Aorta (tissue), 5 donors: ENCODE data around the gene C6orf15. TPM values are rescaled to one million over a fixed set of nuclear protein-coding genes. Genes with fewer than 3 reads are reported as not detected.

ENCODE experiments used
- ATAC-seq: fragments of 200-7000 bp; cut with Tn5 transposase; one replicate; pipeline ENCODE4 v1.9.1; 2022; ENCODE audit warnings: moderate library complexity; ENCODE audit not compliant: low FRiP score
- DNase-seq, 2 donors: peaks; one replicate each; pipeline ENCODE4 v3.0.0-alpha.2; 2020
- H3K27ac ChIP-seq, 2 donors: one replicate each; pipeline ENCODE4 v1.5.1; 2013; ENCODE audit warnings: low read length in 2 of 2, mild to moderate bottlenecking in 2 of 2, moderate library complexity in 2 of 2, control low read depth in 1 of 2, inconsistent platforms in 1 of 2, low read depth in 1 of 2
- H3K27me3 ChIP-seq, 2 donors: one replicate each; pipeline ENCODE4 v1.6.1; 2013; ENCODE audit warnings: control low read depth in 1 of 2, low read length in 1 of 2, mild to moderate bottlenecking in 1 of 2, moderate library complexity in 1 of 2; ENCODE audit not compliant: insufficient read depth in 2 of 2, control insufficient read depth in 1 of 2
- H3K36me3 ChIP-seq, 2 donors: one replicate each; pipeline ENCODE4 v1.6.1; 2013; ENCODE audit warnings: control low read depth in 1 of 2, low read length in 1 of 2, mild to moderate bottlenecking in 1 of 2; ENCODE audit not compliant: insufficient read depth in 2 of 2, control insufficient read depth in 1 of 2
- H3K4me1 ChIP-seq, 2 donors: one replicate each; pipeline ENCODE4 v1.6.1; 2013; ENCODE audit warnings: low read length in 2 of 2, control low read depth in 1 of 2, mild to moderate bottlenecking in 1 of 2, moderate library complexity in 1 of 2; ENCODE audit not compliant: insufficient read depth in 2 of 2, control insufficient read depth in 1 of 2
- H3K4me3 ChIP-seq, 2 donors: one replicate each; pipeline ENCODE4 v1.5.1; 2013; ENCODE audit warnings: low read length in 2 of 2, control low read depth in 1 of 2, mild to moderate bottlenecking in 1 of 2
- H3K9me3 ChIP-seq: one replicate; pipeline ENCODE4 v1.6.1; 2013; ENCODE audit warnings: mild to moderate bottlenecking, low read length; ENCODE audit not compliant: control insufficient read depth
- WGBS, 2 donors: extraction: QIAGEN DNeasy Blood & Tissue Kit; methylation state at CpG; one replicate each; pipeline ENCODE4 v1.1.7; 2013; 5-methylcytosine and 5-hydroxymethylcytosine counted together
- intact Hi-C, 2 donors: fragments of 100-400 bp; cut with DNase I; formaldehyde crosslinking; loops; one replicate each; pipeline versions ENCODE4 v1.14.2 to v1.15.0; 2022
- polyA plus RNA-seq, 2 donors: library from polyadenylated mRNA; stranded (reverse); fragments of 200-250 nt; gene quantifications; one replicate each; pipeline ENCODE4 v1.2.3, GENCODE V29; 2013
- total RNA-seq, 2 donors: library from RNA; stranded (reverse); fragmentation: NEBNext Ultra II Directional; extraction: Animal tissue kit (Norgen Biotek cat#: 25700); gene quantifications; one replicate each; pipeline ENCODE4 v1.2.1, GENCODE V29; 2021
- donor health status: healthy with polysubstance abuse.
- donor health status: Bipolar disorder and iron deficiency.
- donor health status: DM: no; HTN: no; CAD: no.
- donor health status: DM: no; HTN: no; CAD: no.
- donor health status: DM: yes; HTN: yes; CAD: no.

The C6orf15 gene
- total and polyA plus RNA-seq, 4 donors = not detected

GRCh38 chr6:31115941-31116560 is 3.7 kb upstream of the C6orf15 start:
- H3K27ac ChIP-seq = no peak overlapping the region
- no peaks in the 10 kb centered on the region for H3K36me3 ChIP-seq
- H3K4me3 ChIP-seq = no peak overlapping the region
- no peaks in the 10 kb centered on the region for H3K27me3 ChIP-seq
- ATAC-seq (no peak), DNase-seq (peak; percentile 32 to 60)
- intact Hi-C loops = no loop called here
- no peaks in the 10 kb centered on the region for H3K9me3 ChIP-seq
- peaks cover 0 to 7% of the 10 kb centered on the region in 2 donors for H3K4me1 ChIP-seq
- WGBS, 2 donors = 96 to 98% methylated on average over 12 of the region's 12 CpGs

DNA sequence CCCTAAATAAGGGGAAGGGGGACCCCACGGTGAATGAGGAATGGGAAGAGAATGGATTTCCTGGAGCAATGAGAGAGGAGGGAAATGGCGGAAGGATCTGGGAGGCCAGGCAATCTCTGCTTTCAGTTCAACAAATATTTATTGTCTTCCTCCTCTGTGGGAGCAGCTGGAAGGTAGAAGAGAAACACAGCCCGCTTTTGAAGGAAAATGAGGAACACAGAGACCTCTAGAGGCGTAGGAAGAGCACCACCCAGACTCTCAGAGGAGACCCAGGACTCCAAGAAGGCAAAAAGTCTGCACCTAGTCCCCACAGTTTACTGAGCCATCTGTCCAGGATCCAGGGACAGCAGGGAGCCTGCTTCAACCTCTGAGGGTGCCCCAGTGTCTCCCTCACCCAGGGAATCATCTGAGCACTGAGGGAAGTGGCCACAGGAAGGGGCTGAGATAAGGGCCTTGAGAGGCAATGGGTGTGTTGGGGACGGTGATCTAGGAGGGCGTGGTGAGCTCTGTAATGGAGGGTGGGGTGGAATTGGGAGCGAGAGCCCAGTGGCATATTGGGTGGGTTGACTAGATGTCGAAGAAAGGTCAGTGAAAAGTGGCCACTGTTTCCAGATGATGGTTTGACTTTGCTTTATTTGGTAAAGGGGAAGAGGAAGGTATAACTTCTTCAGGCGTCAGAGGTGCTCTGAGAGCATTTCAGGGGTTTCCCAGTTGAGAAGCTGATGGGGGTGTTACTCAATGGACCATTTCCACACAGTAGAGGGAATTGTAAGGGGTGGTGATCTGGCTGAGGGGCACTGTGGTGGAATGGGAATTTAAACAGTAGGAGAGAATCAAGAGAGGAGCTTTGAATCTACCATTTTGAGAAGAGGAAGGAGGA is 2.8 kb upstream of the C6orf15 start:
- ATAC-seq (no peak), DNase-seq (peak; percentile 22 to 37)
- intact Hi-C loops = no loop called here
- H3K9me3 ChIP-seq = no peaks in the 10 kb centered on the region
- no peak overlapping the region for H3K27ac ChIP-seq
- 71 to 81% methylated on average over 9 of the region's 9 CpGs for WGBS, 2 donors
- H3K36me3 ChIP-seq = no peaks in the 10 kb centered on the region
- H3K4me1 ChIP-seq = peaks cover 0 to 7% of the 10 kb centered on the region in 2 donors
- no peaks in the 10 kb centered on the region for H3K27me3 ChIP-seq
- H3K4me3 ChIP-seq = no peak overlapping the region

DNA sequence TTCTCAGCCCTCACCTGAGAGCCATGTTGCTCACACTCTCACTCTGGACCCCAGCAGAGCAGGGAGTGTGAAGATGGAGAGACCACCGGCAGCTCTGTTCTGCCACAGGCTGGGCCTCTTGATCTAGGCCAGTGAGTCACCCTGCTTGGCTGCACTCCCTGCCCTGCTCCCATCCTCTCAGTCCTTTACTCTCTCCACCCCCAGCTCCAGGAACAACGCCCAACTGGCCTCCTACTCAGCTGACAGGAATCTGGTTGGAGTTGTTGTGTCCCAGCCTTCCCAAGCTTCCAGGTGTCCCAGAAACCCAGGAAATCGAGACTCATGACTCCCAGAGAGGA is 2.1 kb upstream of the C6orf15 start, which contains the start of gene PSORS1C1:
Gene PSORS1C1 (plus strand): TSS at position 260 of the 338 bp plus-strand sequence. CDS start 14,833 bp downstream, outside the sequence.
- Histone ChIP-seq H3K27me3 (no peaks in the 10 kb centered on the region), H3K27ac (no peak within 1 kb of the TSS), H3K9me3 (no peaks in the 10 kb centered on the region), H3K36me3 (no peaks in the 10 kb centered on the region), H3K4me1 (peaks cover 0 to 7% of the 10 kb centered on the region in 2 donors), H3K4me3 (no peak within 1 kb of the TSS)
- WGBS, 2 donors = 0 to 3% methylated on average over 3 of the region's 3 CpGs
- intact Hi-C loops = no loop called here
- ATAC-seq (peak; percentile 89), DNase-seq (peak; percentile 94 to 95)

DNA sequence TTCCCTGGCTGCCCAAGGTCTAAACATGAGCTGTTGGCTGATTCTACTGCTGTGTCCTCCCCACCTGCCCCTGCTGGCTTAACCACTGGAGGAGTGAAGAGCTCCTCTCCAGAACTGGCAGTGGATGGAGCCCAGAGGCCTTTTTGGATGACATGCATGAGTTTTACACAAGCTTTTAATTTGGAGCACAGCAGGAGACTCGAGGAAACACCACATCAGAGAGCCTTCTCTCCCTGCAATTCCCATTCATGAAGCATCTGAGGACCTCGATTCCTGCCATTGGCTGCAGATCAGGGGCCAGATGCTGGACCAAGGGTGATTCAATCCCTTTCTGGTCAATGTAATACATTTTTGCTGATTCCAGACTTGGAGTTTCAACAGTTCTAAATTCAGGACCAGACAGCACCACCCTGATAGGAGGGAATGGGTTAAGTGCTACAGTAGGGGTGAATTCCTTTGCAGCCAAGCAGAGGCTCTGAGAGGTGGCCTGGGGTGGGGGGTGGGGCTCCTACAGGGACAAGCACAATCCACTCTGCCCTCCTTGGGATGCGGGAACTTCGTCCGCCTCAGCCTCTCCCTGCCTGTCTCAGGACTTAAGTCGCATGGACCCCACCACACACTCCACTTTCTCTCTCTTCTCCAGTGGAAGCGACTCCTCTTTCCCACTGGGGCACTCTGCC is 1.6 kb upstream of the C6orf15 start:
- WGBS, 2 donors = 74% methylated on average over 7 of the region's 7 CpGs
- peaks cover 0 to 7% of the 10 kb centered on the region in 2 donors for H3K4me1 ChIP-seq
- no peak overlapping the region for H3K4me3 ChIP-seq
- peak; percentile 25 to 57 for DNase-seq
- no peaks in the 10 kb centered on the region for H3K36me3 ChIP-seq
- intact Hi-C loops = no loop called here
- H3K27me3 ChIP-seq = no peaks in the 10 kb centered on the region
- H3K9me3 ChIP-seq = no peaks in the 10 kb centered on the region
- H3K27ac ChIP-seq = no peak overlapping the region
- no peak for ATAC-seq

DNA sequence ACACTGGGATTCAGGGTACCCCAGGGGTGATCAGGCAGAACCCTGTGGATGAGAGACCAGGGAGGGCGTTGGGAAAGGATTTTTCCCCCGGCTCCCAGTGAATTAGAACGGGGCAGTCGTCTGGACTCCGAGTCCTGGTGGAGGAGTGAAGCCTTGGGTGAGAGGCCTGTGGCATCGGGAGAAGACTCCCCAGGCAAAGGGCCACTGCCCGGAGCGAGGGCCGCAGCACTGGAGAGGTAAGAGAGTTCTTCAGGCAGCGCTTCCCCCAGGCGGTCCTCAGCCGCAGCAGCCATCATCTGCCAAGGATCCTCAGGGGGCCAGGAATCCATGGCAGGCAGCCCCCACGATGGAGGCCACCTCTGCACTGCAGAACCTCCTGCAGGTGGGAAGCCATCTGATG is 663 bp downstream of the C6orf15 start:
- DNase-seq = no peak
- Histone ChIP-seq H3K27me3 (no peaks in the 10 kb centered on the region), H3K36me3 (no peaks in the 10 kb centered on the region), H3K4me1 (peaks cover 0 to 7% of the 10 kb centered on the region in 2 donors), H3K9me3 (no peaks in the 10 kb centered on the region), H3K4me3 (no peak overlapping the region), H3K27ac (no peak overlapping the region)
- WGBS, 2 donors = 92 to 93% methylated on average over 13 of the region's 13 CpGs
- intact Hi-C loops = no loop called here
- no peak for ATAC-seq

DNA sequence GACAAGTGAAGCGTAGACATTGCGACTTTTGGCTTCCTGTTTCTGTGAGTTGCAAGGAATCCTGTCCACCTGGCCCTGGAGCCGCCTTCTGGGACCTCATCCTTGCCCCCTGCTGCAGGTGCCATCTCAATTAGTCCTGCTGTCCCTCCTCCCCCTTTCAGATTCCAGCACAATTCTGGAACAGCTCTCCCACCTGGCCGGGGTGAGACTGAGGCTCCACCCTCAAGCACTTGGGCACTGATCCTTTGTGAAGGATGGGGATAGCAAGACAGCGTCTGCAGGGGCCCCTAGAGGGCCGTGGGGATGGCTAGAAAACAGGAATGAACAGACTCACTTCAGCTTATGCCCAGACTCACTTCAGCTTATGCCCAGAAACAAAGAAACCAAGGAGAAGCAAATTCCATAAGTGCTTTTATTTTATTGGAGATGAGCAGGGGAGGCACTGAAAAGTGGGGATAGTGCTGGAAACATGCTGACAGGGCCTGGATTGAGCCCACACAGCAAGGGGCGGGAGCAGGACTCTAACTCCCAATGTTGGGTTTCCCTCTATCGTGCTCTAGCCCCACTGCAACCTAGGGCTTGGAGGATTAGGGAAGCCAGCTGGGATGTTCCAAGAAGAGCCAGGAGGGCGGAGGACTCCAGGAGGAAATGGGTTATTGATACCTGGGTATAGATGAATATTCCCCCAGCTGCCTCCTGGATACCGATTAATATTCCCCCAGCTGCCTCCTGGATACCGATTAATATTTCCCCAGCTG is 1.4 kb downstream of the C6orf15 start:
- Histone ChIP-seq H3K27ac (no peak overlapping the region), H3K4me1 (peaks cover 0 to 7% of the 10 kb centered on the region in 2 donors), H3K4me3 (no peak overlapping the region), H3K27me3 (no peaks in the 10 kb centered on the region), H3K9me3 (no peaks in the 10 kb centered on the region), H3K36me3 (no peaks in the 10 kb centered on the region)
- DNase-seq (peak in 1 of 2 donors; percentile 27), ATAC-seq (no peak)
- WGBS, 2 donors = 85 to 86% methylated on average over 11 of the region's 11 CpGs
- intact Hi-C loops = no loop called here

GRCh38 chr6:31107052-31107451 is 5.3 kb downstream of the C6orf15 start:
- no peaks in the 10 kb centered on the region for H3K4me1 ChIP-seq
- H3K36me3 ChIP-seq = no peaks in the 10 kb centered on the region
- no peaks in the 10 kb centered on the region for H3K27me3 ChIP-seq
- ATAC-seq (no peak), DNase-seq (peak in 1 of 2 donors; percentile 7)
- no peak overlapping the region for H3K4me3 ChIP-seq
- intact Hi-C loops = no loop called here
- WGBS, 2 donors = 56 to 58% methylated on average over 4 of the region's 4 CpGs
- no peak overlapping the region for H3K27ac ChIP-seq
- no peaks in the 10 kb centered on the region for H3K9me3 ChIP-seq

- H3K36me3 ChIP-seq = no peaks in the 10 kb centered on the region
- H3K27ac ChIP-seq = no peak overlapping the region
- no peaks in the 10 kb centered on the region for H3K27me3 ChIP-seq
- H3K9me3 ChIP-seq = no peaks in the 10 kb centered on the region
- no peak for ATAC-seq
- H3K4me3 ChIP-seq = no peak overlapping the region
- DNase-seq = peak in 1 of 2 donors; percentile 3
- WGBS, 2 donors = 98 to 100% methylated on average over 2 of the region's 2 CpGs
- intact Hi-C loops = no loop called here
- no peaks in the 10 kb centered on the region for H3K4me1 ChIP-seq
These were observed 9.2 kb downstream of the C6orf15 start for GRCh38 chr6:31103136-31103535.
